HG03354 (cell line): ENCODE data around the gene COPG1.

Experiments
- ATAC-seq: cut with Tn5 transposase; IDR thresholded peaks from one replicate; pipeline ENCODE4 v1.9.1; 2021; ENCODE audit warnings: mild to moderate bottlenecking; ENCODE audit not compliant: unreplicated experiment, poor library complexity, severe bottlenecking

The COPG1 gene

DNA sequence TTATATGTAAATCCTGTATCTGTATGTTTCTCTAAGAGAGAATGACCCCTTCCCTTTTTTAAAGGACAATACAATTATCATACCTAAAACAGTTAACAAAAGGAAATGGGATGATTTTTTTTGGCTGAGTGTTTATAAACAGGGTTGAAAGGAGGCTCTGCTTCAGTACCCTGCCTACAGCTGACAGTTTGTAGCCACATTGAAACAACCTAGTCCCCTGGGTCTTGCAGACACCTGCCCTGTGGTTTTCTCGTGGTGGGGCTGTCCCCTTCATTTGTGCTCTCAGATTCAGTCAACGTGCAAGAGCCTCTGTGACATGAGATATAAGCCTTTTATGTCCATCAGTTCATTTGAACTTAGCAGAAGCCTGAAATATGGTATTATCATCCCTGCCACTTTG, 27.0 kb downstream of the COPG1 start:
- ATAC-seq = peak; percentile 86

- no peak for ATAC-seq
Observed at GRCh38 chr3:129277829-129278271, 28.4 kb downstream of the COPG1 start.

DNA sequence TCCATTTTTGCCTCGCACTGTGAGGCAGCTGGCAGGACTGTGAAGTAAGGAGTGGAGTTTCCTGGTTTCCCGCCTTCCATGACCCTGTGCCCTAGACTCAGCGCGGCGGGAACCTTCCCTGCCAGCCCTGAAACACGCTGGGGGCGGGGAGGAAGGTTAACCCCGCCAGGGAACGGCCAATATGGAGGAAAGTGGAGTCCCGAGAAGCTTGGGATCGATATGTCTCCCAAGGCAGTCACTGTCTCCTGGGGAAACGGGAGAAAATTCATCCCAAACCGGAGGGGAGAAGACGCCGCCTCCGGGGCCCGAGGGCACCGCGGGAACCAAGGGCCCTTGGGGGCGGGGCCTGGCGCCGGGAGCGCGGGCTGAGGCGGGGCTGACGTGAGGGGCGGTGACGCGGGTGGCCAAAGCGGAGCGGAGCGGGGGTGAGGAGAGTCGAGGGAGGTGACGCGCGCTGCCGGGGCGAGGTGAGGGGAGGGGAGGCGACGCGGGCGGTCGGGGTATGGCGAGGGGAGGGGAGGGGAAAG, 29.1 kb downstream of the COPG1 start, which contains the start of gene HMCES:
TSS of gene HMCES (plus strand) at position 432 of the 527 bp plus-strand sequence. CDS start 863 bp downstream, outside the sequence.
- ATAC-seq = peak; percentile 45

DNA sequence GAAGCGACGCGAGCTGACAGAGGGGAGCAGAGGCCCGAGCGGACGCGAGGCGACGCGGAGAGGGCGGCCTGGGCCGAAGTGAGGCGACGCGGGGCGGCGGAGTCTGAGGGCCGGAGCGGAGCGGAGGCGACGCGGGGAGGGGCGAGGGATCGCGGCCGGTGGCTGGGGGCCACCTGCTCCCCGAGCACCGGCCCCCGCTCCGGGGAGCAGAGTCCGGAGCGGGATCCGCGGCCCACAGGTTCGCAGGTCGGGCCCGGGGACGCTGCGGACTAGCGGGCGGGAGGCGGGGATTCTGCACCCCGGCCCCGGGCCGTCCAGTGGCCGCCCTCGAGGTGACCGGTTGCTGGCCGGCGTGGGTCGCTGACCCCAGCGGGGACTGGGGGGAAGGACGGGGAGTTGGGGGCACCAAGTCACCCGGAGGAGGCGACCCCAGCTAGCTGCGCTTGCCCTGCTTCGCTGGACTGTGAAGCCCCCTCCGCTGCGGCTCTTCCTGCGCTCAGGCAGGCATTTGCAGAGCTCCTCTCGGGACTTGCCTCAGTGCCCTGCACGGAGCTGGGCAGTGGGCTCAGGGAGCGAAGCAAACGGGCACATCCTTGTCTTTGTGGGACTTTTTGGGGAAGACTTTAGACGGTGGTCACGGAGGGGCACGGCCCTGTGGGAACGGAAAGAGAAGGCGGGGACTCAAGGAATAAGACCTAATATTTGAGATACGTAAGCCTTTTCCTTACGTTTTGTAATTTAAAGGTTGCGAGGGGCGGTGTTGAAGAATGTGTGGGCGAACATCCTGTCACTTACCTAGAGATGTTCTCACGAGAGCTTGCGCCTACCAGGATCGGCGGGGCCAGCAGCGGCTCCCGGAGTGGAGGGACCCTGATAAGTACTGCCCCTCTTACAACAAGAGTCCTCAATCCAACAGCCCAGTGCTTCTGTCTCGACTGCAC, 29.8 kb downstream of the COPG1 start:
- ATAC-seq = no peak

GRCh38 chr3:129280183-129280582, 30.8 kb downstream of the COPG1 start:
- ATAC-seq = no peak

DNA sequence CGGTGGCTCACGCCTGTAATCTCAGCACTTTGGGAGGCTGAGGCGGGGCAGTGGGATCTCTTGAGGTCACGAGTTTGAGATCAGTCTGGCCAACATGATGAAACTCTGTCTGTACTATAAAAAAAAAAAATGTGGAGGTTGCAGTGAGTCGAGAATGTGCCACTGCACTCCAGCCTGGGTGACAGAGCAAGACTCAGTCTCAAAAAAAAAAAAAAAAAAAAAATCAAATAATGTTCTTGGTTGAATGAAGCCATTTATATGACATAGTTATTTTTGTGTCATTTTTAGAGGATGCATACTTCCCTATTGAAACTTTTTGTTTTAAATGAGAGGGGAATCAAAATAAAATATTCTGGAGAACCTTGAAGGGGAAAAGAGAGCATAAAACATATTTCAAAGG, 32.3 kb downstream of the COPG1 start:
- no peak for ATAC-seq

DNA sequence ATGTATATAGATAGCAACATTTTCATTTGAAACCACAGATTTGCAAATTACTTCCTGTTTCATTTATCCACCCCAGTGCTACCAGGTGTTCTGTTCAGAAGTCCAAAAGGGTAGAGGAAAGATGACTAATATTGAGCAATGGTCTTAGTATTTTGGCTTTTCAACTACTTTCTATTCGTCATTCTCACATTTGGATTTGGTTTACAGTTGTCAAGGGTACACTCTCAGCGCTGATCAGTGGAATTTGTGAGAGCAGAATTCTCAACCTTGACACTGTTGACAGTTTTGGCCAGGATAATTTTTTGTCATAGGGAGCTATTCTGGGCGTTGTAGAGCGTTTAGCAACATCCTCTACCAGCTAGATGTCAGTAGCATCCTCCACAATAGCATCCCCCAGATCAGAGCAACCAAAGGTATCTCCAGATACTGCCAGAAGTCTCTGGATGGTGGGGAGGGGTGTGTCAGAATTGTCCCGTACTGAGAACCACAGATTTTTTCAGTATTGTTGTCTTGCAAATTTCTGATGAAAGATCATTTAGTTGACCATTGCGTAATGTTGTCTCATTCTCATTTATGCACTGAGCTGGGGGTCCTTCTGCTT, 33.4 kb downstream of the COPG1 start:
- ATAC-seq = peak; percentile 80

DNA sequence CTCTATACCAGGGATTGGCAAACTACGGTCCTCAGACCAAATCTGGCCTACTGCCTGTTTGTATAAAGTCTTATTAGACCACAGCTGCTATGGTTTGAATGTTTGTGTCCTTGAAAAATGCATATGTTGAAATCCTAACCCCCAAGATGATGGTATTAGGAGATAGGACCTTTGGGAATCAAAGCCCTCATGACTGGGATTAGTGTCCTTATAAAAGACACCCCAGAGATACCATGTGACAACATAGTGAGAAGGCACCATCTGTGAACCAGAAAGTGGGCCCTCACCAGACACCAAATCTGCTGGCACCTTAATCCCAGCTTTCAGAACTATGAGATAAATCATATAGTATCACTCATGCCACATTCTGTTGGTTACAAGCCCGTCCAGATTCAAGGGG, 36.7 kb downstream of the COPG1 start:
- ATAC-seq = no peak

GRCh38 chr3:129288446-129288845, 39.0 kb downstream of the COPG1 start:
- ATAC-seq = no peak

- ATAC-seq = no peak
Observed at GRCh38 chr3:129289201-129289921, 40.0 kb downstream of the COPG1 start.

- ATAC-seq = no peak
Observed at GRCh38 chr3:129291236-129291886, 42.0 kb downstream of the COPG1 start.

DNA sequence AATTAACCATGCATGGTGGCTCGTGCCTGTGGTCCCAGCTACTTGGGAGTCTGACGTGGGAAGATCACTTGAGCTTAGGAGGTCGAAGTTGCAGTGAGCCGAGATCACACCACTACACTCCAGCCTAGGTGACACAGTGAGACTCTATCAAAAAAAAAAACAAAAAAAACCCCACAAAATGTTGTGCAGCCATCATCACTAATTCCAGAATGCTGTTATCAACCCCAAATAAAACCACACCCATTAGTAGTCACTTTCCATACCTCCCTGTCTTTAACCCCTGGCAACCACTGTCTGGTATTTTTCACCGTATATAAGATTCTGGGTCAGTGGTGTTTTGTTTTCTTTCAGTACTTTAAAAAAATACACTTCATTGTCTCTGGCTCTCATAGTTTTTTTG, 45.9 kb downstream of the COPG1 start:
- ATAC-seq = no peak

DNA sequence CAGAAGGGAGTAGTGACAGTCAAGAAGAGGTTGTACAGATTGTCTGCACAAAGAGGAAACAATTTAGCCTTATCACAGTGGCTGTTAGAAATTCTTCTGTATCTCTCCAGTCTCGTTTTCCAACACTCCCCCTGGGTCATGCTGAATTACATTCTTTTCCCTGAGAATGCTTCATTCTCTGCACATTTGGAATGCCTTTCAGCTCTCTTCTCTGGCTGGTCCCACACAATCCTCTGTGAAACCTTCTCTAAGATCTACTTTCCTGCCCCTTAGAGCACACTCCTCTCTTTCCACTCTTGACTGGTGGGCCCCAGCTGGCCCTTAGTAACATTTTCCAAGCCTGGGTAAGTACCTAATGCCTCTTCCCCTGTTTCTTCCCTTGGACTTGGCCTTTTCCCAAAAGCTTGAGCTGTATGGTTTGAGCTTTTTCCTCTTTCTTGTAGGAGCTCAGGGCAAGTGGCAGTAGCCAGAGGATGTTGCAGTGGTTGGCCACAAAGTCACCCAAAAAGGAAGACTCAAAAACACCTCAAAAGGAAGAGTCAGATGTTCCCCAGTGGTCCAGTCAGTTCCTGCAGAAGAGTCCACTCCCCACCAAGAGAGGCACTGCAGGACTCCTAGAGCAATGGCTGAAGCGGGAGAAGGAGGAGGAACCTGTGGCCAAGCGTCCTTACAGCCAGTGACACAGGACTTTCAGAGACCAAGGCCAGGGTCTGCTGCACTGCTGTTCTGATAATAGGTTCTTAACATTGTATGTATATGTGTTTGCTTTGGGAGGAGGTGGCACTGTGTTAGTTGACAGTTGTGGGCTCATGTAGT, 54.9 kb downstream of the COPG1 start:
- no peak for ATAC-seq

- no peak for ATAC-seq
Observed at GRCh38 chr3:129304962-129305222, 55.5 kb downstream of the COPG1 start.

- peak; percentile 51 for ATAC-seq
Observed at GRCh38 chr3:129305592-129306091, 56.2 kb downstream of the COPG1 start.

GRCh38 chr3:129308636-129309035, 59.2 kb downstream of the COPG1 start:
- no peak for ATAC-seq

- peak; percentile 37 for ATAC-seq
Observed at GRCh38 chr3:129310111-129311011, 61.0 kb downstream of the COPG1 start.
